GM12878 (cell line): Measurements from ENCODE around the gene NOP10. TPM values are rescaled to one million over a fixed set of nuclear protein-coding genes. Genes with fewer than 3 reads are reported as not detected.

Experiments used
- BCL11A ChIP-seq: IDR thresholded peaks from 2 replicates; pipeline ENCODE4 v1.6.1; 2011; ENCODE audit warnings: low read depth, low read length
- BHLHE40 ChIP-seq, 2 experiments: fragments of 450-650 bp in 1 of 2; IDR thresholded peaks; 2 replicates each; pipeline ENCODE4 v1.6.1; 2011 to 2017; ENCODE audit warnings: low read depth in 2 of 2, borderline replicate concordance in 1 of 2, improper control_type of control experiment in 1 of 2, low read length in 1 of 2, mild to moderate bottlenecking in 1 of 2
- CTCF ChIP-seq, 3 experiments: IDR thresholded peaks in 2 of 3; conservative IDR thresholded peaks in 1 of 3; 2 replicates each; pipeline ENCODE4 v1.5.1; 2011; ENCODE audit warnings: low read depth in 3 of 3, low read length in 3 of 3, mild to moderate bottlenecking in 3 of 3, control low read depth in 2 of 3, moderate library complexity in 2 of 3, inconsistent platforms in 1 of 3, mixed read lengths in 1 of 3; ENCODE audit not compliant: control insufficient read depth in 2 of 3, insufficient read depth in 1 of 3; ENCODE audit errors: extremely low read depth in 1 of 3
- EED ChIP-seq: sonication (generic); IDR thresholded peaks from 2 replicates; pipeline ENCODE4 v1.6.1; 2016; ENCODE audit warnings: antibody characterized with exemption, low read depth
- ETV6 ChIP-seq, 2 experiments: fragments of 450-650 bp in 1 of 2; IDR thresholded peaks in 1 of 2; conservative IDR thresholded peaks in 1 of 2; 2 replicates each; pipeline ENCODE4 v1.6.1; 2014; ENCODE audit warnings: antibody characterized with exemption in 1 of 2, borderline replicate concordance in 1 of 2, low read depth in 1 of 2, mild to moderate bottlenecking in 1 of 2, moderate library complexity in 1 of 2
- IRF3 ChIP-seq: fragments of 450-650 bp; IDR thresholded peaks from 2 replicates; pipeline ENCODE4 v1.6.1; 2014; ENCODE audit warnings: mild to moderate bottlenecking
- IRF5 ChIP-seq: fragments of 450-650 bp; IDR thresholded peaks from 2 replicates; pipeline ENCODE4 v1.6.1; 2017; ENCODE audit warnings: borderline replicate concordance
- KLF5 ChIP-seq: fragments of 450-650 bp; IDR thresholded peaks from 2 replicates; pipeline ENCODE4 v1.6.1; 2014; ENCODE audit warnings: mild to moderate bottlenecking; ENCODE audit not compliant: partially characterized antibody
- MYC ChIP-seq: IDR thresholded peaks from 2 replicates; pipeline ENCODE4 v1.6.1; 2011; ENCODE audit warnings: mild to moderate bottlenecking, low read length, moderate library complexity, inconsistent platforms; ENCODE audit not compliant: insufficient read depth, insufficient replicate concordance, insufficient read length, severe bottlenecking
- NBN ChIP-seq: fragments of 450-650 bp; IDR thresholded peaks from 2 replicates; pipeline ENCODE4 v1.6.1; 2016
- RB1 ChIP-seq: fragments of 450-650 bp; formaldehyde crosslinking; IDR thresholded peaks from 2 replicates; pipeline ENCODE4 v1.6.1; 2017; ENCODE audit warnings: mild to moderate bottlenecking, borderline replicate concordance
- SIN3A ChIP-seq: IDR thresholded peaks from 2 replicates; pipeline ENCODE4 v1.6.1; 2012; ENCODE audit warnings: low read depth, low read length, improper control_type of control experiment
- SPI1 ChIP-seq: IDR thresholded peaks from 2 replicates; pipeline ENCODE4 v1.6.1; 2011; ENCODE audit warnings: low read depth, mild to moderate bottlenecking, low read length, moderate library complexity, borderline replicate concordance; ENCODE audit not compliant: insufficient read depth
- TAF1 ChIP-seq: IDR thresholded peaks from 2 replicates; pipeline ENCODE4 v1.6.1; 2011; ENCODE audit warnings: mild to moderate bottlenecking, low read depth, low read length, borderline replicate concordance
- ZNF217 ChIP-seq: fragments of 450-650 bp; IDR thresholded peaks from 2 replicates; pipeline ENCODE4 v1.6.1; 2017; ENCODE audit warnings: antibody characterized with exemption, mild to moderate bottlenecking
- polyA plus RNA-seq, 11 experiments: library from polyadenylated mRNA; depleted of rRNA in 4 of 11; unstranded in 6 of 11; stranded (reverse) in 5 of 11; fragments of >200 nt; fragmentation: Nextera tagmentation in 4 of 11; fragmentation: Illumina TruSeq in 1 of 11; extraction: Ambion mirVana in 4 of 11; extraction: Trizol in 1 of 11; gene quantifications; 1 replicate in 1 of 11; 2 replicates in 10 of 11; pipeline versions ENCODE4 v1.2.1 to v1.2.3, GENCODE V29; 2011 to 2016; ENCODE audit warnings: inconsistent platforms in 2 of 11, missing spikeins in 2 of 11, low read depth in 1 of 11
- total RNA-seq, 4 experiments: library from RNA; depleted of rRNA in 3 of 4; stranded (reverse); fragments of >200 nt in 3 of 4; fragmentation: Illumina TruSeq in 1 of 4; extraction: Trizol in 1 of 4; gene quantifications; 2 replicates each; pipeline versions ENCODE4 v1.2.1 to v1.2.3, GENCODE V29; 2013 to 2021

Gene NOP10
- total and polyA plus RNA-seq, 10 of the 15 experiments (the other 5 are each of a cell fraction or from before 2014, with no cell fraction given) = 225 to 1,778 (median 537) TPM

GRCh38 chr15:34367101-34368081 lies 24.5 kb upstream of the NOP10 start, which contains the start of gene LPCAT4 (continued):
- TF ChIP-seq KLF5 (peak; percentile 66), IRF5 (no peak), ZNF217 (peak; percentile 59; the same call in 1 of the 2 replicates), TAF1 (peak; percentile 85; the same call in 1 of the 2 replicates), CTCF (IDR thresholded peaks at IDR 0.05 in 2 of 3, conservative IDR thresholded peaks at IDR 0.05 in 1 of 3; ENCODE audit: control insufficient read depth in 2 of 3, extremely low read depth in 1 of 3, insufficient read depth in 1 of 3, low read depth in 3 of 3, low read length in 3 of 3) (peak; percentile 89 to 96 (median 95); a peak in 5 of 6 replicates), IRF3 (no peak), SIN3A (peak; percentile 68; the same call in 1 of the 2 replicates), BHLHE40 (IDR thresholded peaks at IDR 0.05; ENCODE audit: borderline replicate concordance in 1 of 2, low read depth in 2 of 2, low read length in 1 of 2) (peak in 1 of 2 experiments; percentile 53; a peak in 2 of 4 replicates), BCL11A (0 out of 2 replicates have a peak, but pooled peaks have one; percentile 15), NBN (peak; percentile 71), SPI1 (no peak), MYC (peak; percentile 67), RB1 (peak; percentile 92; the same call in 1 of the 2 replicates), ETV6 (conservative IDR thresholded peaks at IDR 0.05 in 1 of 2, IDR thresholded peaks at IDR 0.05 in 1 of 2; ENCODE audit: borderline replicate concordance in 1 of 2, low read depth in 1 of 2) (peak in 1 of 2 experiments; percentile 25; a peak in 1 of 4 replicates), EED (peak; percentile 51; the same call in 1 of the 2 replicates)
